Right atrium auricular region (tissue), 2 donors: ENCODE data around the gene VPS18. TPM values are rescaled to one million over a fixed set of nuclear protein-coding genes. Genes with fewer than 3 reads are reported as not detected.

Experiments
- DNase-seq: peaks from one replicate; pipeline ENCODE4 v3.0.0-alpha.2; 2019; ENCODE audit warnings: low spot score
- H3K27ac ChIP-seq, 2 donors: fragments of 200-600 bp; sonication (generic); 1 replicate in 1 of 2; 2 replicates in 1 of 2; pipeline ENCODE4 v1.5.1; 2016 to 2019
- H3K27me3 ChIP-seq, 2 donors: fragments of 200-600 bp; sonication (generic); one replicate each; pipeline versions ENCODE4 v1.5.1 to v1.6.0; 2017 to 2019
- H3K36me3 ChIP-seq: fragments of 200-600 bp; sonication (generic); one replicate; pipeline ENCODE4 v1.5.1; 2016
- H3K4me1 ChIP-seq, 2 donors: fragments of 200-600 bp; sonication (generic); one replicate each; pipeline versions ENCODE4 v1.5.1 to v1.6.0; 2017 to 2019
- H3K4me3 ChIP-seq, 2 donors: fragments of 200-600 bp; sonication (generic); 1 replicate in 1 of 2; 2 replicates in 1 of 2; pipeline ENCODE4 v1.5.1; 2017 to 2019; ENCODE audit warnings: mild to moderate bottlenecking in 1 of 2, moderate library complexity in 1 of 2
- H3K9me3 ChIP-seq, 2 donors: fragments of 200-600 bp; sonication (generic); one replicate each; pipeline ENCODE4 v1.5.1; 2019
- total RNA-seq, 2 donors: library from RNA; depleted of rRNA; stranded (reverse); fragments of >200 nt; gene quantifications; one replicate each; pipeline ENCODE4 v1.1.0, GENCODE V29; 2016
- TF ChIP-seq, protein P1 (sequence below), 2 donors: fragments of 200-600 bp; sonication (generic); IDR thresholded peaks; one replicate each; pipeline ENCODE4 v1.5.1; 2019; ENCODE audit warnings: antibody characterized with exemption in 2 of 2

VPS18 gene
- total RNA-seq, 2 donors from 2014 or later, result 18.1 to 26.1 TPM

- Histone ChIP-seq H3K36me3 (no peaks in the 10 kb centered on the region), H3K27me3 (no peaks in the 10 kb centered on the region), H3K4me3 (no peak overlapping the region), H3K4me1 (peaks cover 0 to 9% of the 10 kb centered on the region in 2 donors), H3K27ac (no peak overlapping the region), H3K9me3 (no peaks in the 10 kb centered on the region)
- TF ChIP-seq, protein P1, sequence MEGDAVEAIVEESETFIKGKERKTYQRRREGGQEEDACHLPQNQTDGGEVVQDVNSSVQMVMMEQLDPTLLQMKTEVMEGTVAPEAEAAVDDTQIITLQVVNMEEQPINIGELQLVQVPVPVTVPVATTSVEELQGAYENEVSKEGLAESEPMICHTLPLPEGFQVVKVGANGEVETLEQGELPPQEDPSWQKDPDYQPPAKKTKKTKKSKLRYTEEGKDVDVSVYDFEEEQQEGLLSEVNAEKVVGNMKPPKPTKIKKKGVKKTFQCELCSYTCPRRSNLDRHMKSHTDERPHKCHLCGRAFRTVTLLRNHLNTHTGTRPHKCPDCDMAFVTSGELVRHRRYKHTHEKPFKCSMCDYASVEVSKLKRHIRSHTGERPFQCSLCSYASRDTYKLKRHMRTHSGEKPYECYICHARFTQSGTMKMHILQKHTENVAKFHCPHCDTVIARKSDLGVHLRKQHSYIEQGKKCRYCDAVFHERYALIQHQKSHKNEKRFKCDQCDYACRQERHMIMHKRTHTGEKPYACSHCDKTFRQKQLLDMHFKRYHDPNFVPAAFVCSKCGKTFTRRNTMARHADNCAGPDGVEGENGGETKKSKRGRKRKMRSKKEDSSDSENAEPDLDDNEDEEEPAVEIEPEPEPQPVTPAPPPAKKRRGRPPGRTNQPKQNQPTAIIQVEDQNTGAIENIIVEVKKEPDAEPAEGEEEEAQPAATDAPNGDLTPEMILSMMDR (IDR thresholded peaks at IDR 0.05), result no peak
- no peak for DNase-seq
Measured at GRCh38 chr15:40877694-40878093, 16.6 kb upstream of the VPS18 start.

DNA sequence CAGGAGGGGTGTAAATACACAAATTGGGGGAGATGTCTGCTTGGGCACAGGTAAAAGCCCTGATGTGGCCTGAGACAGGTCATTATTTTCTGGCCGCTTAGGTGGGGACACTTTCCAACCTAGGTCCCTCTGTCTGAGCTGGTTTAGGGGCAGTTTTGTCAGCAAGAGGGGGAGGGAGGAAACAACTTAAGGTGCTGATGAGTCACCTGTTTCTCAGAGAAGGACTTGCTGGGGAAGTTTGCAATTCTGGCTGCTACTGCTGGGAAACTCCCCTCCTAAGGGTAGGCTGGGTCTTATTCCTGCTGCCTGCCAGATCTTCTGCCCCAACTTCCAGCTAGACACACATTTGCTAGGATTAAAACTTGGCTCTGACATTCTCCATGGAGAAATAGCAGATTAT is 15.5 kb upstream of the VPS18 start:
- no peaks in the 10 kb centered on the region for H3K27me3 ChIP-seq
- H3K36me3 ChIP-seq, result no peaks in the 10 kb centered on the region
- H3K9me3 ChIP-seq, result no peaks in the 10 kb centered on the region
- DNase-seq, result no peak
- H3K4me3 ChIP-seq, result no peak overlapping the region
- TF ChIP-seq, protein P1 (IDR thresholded peaks at IDR 0.05), result no peak
- peaks cover 0 to 4% of the 10 kb centered on the region in 2 donors for H3K4me1 ChIP-seq
- H3K27ac ChIP-seq, result no peak overlapping the region

DNA sequence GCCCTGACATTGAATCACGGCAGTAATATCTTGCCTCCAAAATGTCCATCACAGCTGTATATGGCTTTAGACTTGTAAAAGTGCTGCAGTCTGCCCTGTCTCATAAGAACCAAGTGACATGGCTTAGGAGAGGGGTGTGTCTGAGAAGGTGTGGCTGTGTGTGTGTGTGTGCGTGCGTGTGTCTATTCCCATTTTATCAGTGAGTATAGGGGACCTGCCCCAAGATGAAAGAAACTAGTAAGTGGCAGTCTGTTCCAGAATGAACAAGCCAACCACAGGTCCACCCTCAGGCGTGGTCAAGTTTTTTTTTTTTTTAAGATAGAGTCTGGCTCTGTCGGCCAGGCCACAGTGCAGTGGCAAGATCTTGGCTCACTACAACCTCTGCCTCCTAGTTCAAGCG is 14.6 kb upstream of the VPS18 start:
- TF ChIP-seq, protein P1 (IDR thresholded peaks at IDR 0.05), result no peak

GRCh38 chr15:40881351-40881750 is 12.9 kb upstream of the VPS18 start:
- no peak overlapping the region for H3K27ac ChIP-seq
- TF ChIP-seq, protein P1 (IDR thresholded peaks at IDR 0.05), result no peak
- no peak for DNase-seq
- no peaks in the 10 kb centered on the region for H3K36me3 ChIP-seq
- H3K4me1 ChIP-seq, result no peaks in the 10 kb centered on the region
- H3K27me3 ChIP-seq, result no peaks in the 10 kb centered on the region
- no peaks in the 10 kb centered on the region for H3K9me3 ChIP-seq
- H3K4me3 ChIP-seq, result no peak overlapping the region

More for the DNA sequence above, 14.6 kb upstream of the VPS18 start:
- no peak overlapping the region for H3K4me3 ChIP-seq
- no peak for DNase-seq
- H3K9me3 ChIP-seq, result no peaks in the 10 kb centered on the region
- H3K27me3 ChIP-seq, result no peaks in the 10 kb centered on the region
- no peaks in the 10 kb centered on the region for H3K36me3 ChIP-seq
- H3K4me1 ChIP-seq, result no peaks in the 10 kb centered on the region
- H3K27ac ChIP-seq, result no peak overlapping the region

DNA sequence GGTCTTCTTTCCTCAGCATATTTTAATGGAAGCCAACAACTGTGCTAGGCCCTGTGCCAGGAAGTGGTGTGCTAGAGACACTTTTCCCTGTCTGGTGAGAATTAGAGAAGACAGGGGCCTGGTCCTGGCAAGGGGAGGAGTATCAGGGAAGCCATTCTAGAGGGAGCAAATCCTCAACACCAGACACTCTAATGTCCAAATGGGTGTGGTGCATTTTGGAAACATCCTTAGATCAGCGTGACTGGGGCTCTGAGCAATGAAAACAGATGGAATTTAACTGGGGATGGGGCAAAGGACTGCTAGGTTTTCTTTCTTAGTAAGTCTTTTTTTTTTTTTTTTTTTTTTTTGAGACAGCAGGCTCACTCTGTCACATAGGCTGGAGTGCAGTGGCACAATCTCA is 7.7 kb upstream of the VPS18 start:
- TF ChIP-seq, protein P1 (IDR thresholded peaks at IDR 0.05), result no peak
- no peaks in the 10 kb centered on the region for H3K27me3 ChIP-seq
- no peaks in the 10 kb centered on the region for H3K9me3 ChIP-seq
- H3K4me3 ChIP-seq, result no peak overlapping the region
- no peaks in the 10 kb centered on the region for H3K4me1 ChIP-seq
- no peaks in the 10 kb centered on the region for H3K36me3 ChIP-seq
- no peak for DNase-seq
- H3K27ac ChIP-seq, result no peak overlapping the region

- H3K4me1 ChIP-seq, result peaks cover 0 to 6% of the 10 kb centered on the region in 2 donors
- H3K27ac ChIP-seq, result no peak overlapping the region
- no peak for DNase-seq
- TF ChIP-seq, protein P1 (IDR thresholded peaks at IDR 0.05), result no peak
- H3K27me3 ChIP-seq, result no peaks in the 10 kb centered on the region
- no peaks in the 10 kb centered on the region for H3K36me3 ChIP-seq
- no peak overlapping the region for H3K4me3 ChIP-seq
- no peaks in the 10 kb centered on the region for H3K9me3 ChIP-seq
Measured at GRCh38 chr15:40889112-40889511, 5.1 kb upstream of the VPS18 start.
